ENCODE data around the gene G6PC3. TPM values are rescaled to one million over a fixed set of nuclear protein-coding genes. Genes with fewer than 3 reads are reported as not detected.
A peak's percentile ranks its signal among the peaks of the same experiment; 100 is the strongest.

Gene G6PC3
- total and polyA plus RNA-seq, 4 donors, result 22.7 to 40.0 (median 31.4) TPM

GRCh38 chr17:44076716-44077594 lies 6.4 kb downstream of the G6PC3 start:
- ATAC-seq (ENCODE audit: low FRiP score) (no peak), DNase-seq (no peak)
- no peaks in the 10 kb centered on the region for H3K4me1 ChIP-seq (ENCODE audit: control insufficient read depth in 1 of 2, insufficient read depth in 2 of 2, low read length in 2 of 2)
- no peak overlapping the region for H3K4me3 ChIP-seq (ENCODE audit: low read length in 2 of 2)
- WGBS, 2 donors, result 51 to 54% methylated on average over 6 of the region's 6 CpGs
- intact Hi-C loops (cut with DNase I), result no loop called here
- H3K27ac ChIP-seq (ENCODE audit: low read depth in 1 of 2, low read length in 2 of 2), result no peak overlapping the region
- H3K27me3 ChIP-seq (ENCODE audit: control insufficient read depth in 1 of 2, insufficient read depth in 2 of 2, low read length in 1 of 2), result no peaks in the 10 kb centered on the region
- no peaks in the 10 kb centered on the region for H3K9me3 ChIP-seq (ENCODE audit: control insufficient read depth, low read length)
- peaks cover 0 to 8% of the 10 kb centered on the region in 2 donors for H3K36me3 ChIP-seq (ENCODE audit: control insufficient read depth in 1 of 2, insufficient read depth in 2 of 2, low read length in 1 of 2)

- no peaks in the 10 kb centered on the region for H3K27me3 ChIP-seq (ENCODE audit: control insufficient read depth in 1 of 2, insufficient read depth in 2 of 2, low read length in 1 of 2)
- ATAC-seq (ENCODE audit: low FRiP score), result no peak
- H3K9me3 ChIP-seq (ENCODE audit: control insufficient read depth, low read length), result no peaks in the 10 kb centered on the region
- intact Hi-C loops (cut with DNase I), result no loop called here
- peak in 1 of 2 donors; percentile 52 for DNase-seq
- no peak overlapping the region for H3K4me3 ChIP-seq (ENCODE audit: low read length in 2 of 2)
- no peak overlapping the region for H3K27ac ChIP-seq (ENCODE audit: low read depth in 1 of 2, low read length in 2 of 2)
- 56 to 69% methylated on average over 4 of the region's 4 CpGs for WGBS, 2 donors
- H3K36me3 ChIP-seq (ENCODE audit: control insufficient read depth in 1 of 2, insufficient read depth in 2 of 2, low read length in 1 of 2), result peaks cover 0 to 8% of the 10 kb centered on the region in 2 donors
- H3K4me1 ChIP-seq (ENCODE audit: control insufficient read depth in 1 of 2, insufficient read depth in 2 of 2, low read length in 2 of 2), result no peaks in the 10 kb centered on the region
These were observed 7.0 kb downstream of the G6PC3 start for GRCh38 chr17:44077595-44077909.

- Histone ChIP-seq H3K27ac (ENCODE audit: low read depth in 1 of 2, low read length in 2 of 2) (no peak overlapping the region), H3K4me3 (ENCODE audit: low read length in 2 of 2) (no peak overlapping the region), H3K9me3 (ENCODE audit: control insufficient read depth, low read length) (no peaks in the 10 kb centered on the region), H3K36me3 (ENCODE audit: control insufficient read depth in 1 of 2, insufficient read depth in 2 of 2, low read length in 1 of 2) (peaks cover 0 to 12% of the 10 kb centered on the region in 2 donors), H3K27me3 (ENCODE audit: control insufficient read depth in 1 of 2, insufficient read depth in 2 of 2, low read length in 1 of 2) (no peaks in the 10 kb centered on the region), H3K4me1 (ENCODE audit: control insufficient read depth in 1 of 2, insufficient read depth in 2 of 2, low read length in 2 of 2) (no peaks in the 10 kb centered on the region)
- WGBS, 2 donors, result 86 to 87% methylated on average over 19 of the region's 19 CpGs
- intact Hi-C loops (cut with DNase I), result no loop called here
- no peak for ATAC-seq (ENCODE audit: low FRiP score)
- DNase-seq, result peak in 1 of 2 donors; percentile 38
These were observed 7.9 kb downstream of the G6PC3 start for GRCh38 chr17:44078412-44078811.

- WGBS, 2 donors, result 81% methylated on average over 18 of the region's 18 CpGs
These were observed 9.6 kb downstream of the G6PC3 start for GRCh38 chr17:44079877-44080821.

GRCh38 chr17:44081681-44082080 lies 11.1 kb downstream of the G6PC3 start:
- ATAC-seq (ENCODE audit: low FRiP score) (no peak), DNase-seq (no peak)
- no peak overlapping the region for H3K4me3 ChIP-seq (ENCODE audit: low read length in 2 of 2)
- WGBS, 2 donors, result 89% methylated on average over 3 of the region's 3 CpGs
- no peaks in the 10 kb centered on the region for H3K27me3 ChIP-seq (ENCODE audit: control insufficient read depth in 1 of 2, insufficient read depth in 2 of 2, low read length in 1 of 2)
- intact Hi-C loops (cut with DNase I), result no loop called here
- H3K9me3 ChIP-seq (ENCODE audit: control insufficient read depth, low read length), result no peaks in the 10 kb centered on the region
- H3K4me1 ChIP-seq (ENCODE audit: control insufficient read depth in 1 of 2, insufficient read depth in 2 of 2, low read length in 2 of 2), result no peaks in the 10 kb centered on the region
- peaks cover 0 to 16% of the 10 kb centered on the region in 2 donors for H3K36me3 ChIP-seq (ENCODE audit: control insufficient read depth in 1 of 2, insufficient read depth in 2 of 2, low read length in 1 of 2)
- H3K27ac ChIP-seq (ENCODE audit: low read depth in 1 of 2, low read length in 2 of 2), result no peak overlapping the region

More at GRCh38 chr17:44079877-44080821, 9.6 kb downstream of the G6PC3 start:
- ATAC-seq (ENCODE audit: low FRiP score) (no peak), DNase-seq (peak in 1 of 2 donors; percentile 35)
- H3K4me1 ChIP-seq (ENCODE audit: control insufficient read depth in 1 of 2, insufficient read depth in 2 of 2, low read length in 2 of 2), result no peaks in the 10 kb centered on the region
- H3K36me3 ChIP-seq (ENCODE audit: control insufficient read depth in 1 of 2, insufficient read depth in 2 of 2, low read length in 1 of 2), result peaks cover 0 to 13% of the 10 kb centered on the region in 2 donors
- intact Hi-C loops (cut with DNase I), result no loop called here
- no peaks in the 10 kb centered on the region for H3K9me3 ChIP-seq (ENCODE audit: control insufficient read depth, low read length)
- no peak overlapping the region for H3K4me3 ChIP-seq (ENCODE audit: low read length in 2 of 2)
- no peak overlapping the region for H3K27ac ChIP-seq (ENCODE audit: low read depth in 1 of 2, low read length in 2 of 2)
- no peaks in the 10 kb centered on the region for H3K27me3 ChIP-seq (ENCODE audit: control insufficient read depth in 1 of 2, insufficient read depth in 2 of 2, low read length in 1 of 2)

GRCh38 chr17:44082256-44082927 lies 11.9 kb downstream of the G6PC3 start:
- H3K36me3 ChIP-seq (ENCODE audit: control insufficient read depth in 1 of 2, insufficient read depth in 2 of 2, low read length in 1 of 2), result peaks cover 0 to 18% of the 10 kb centered on the region in 2 donors
- intact Hi-C loops (cut with DNase I), result no loop called here

GRCh38 chr17:44083250-44083849 lies 12.8 kb downstream of the G6PC3 start:
- intact Hi-C loops (cut with DNase I), result no loop called here
- Histone ChIP-seq H3K4me3 (ENCODE audit: low read length in 2 of 2) (no peak overlapping the region), H3K36me3 (ENCODE audit: control insufficient read depth in 1 of 2, insufficient read depth in 2 of 2, low read length in 1 of 2) (peaks cover 0 to 16% of the 10 kb centered on the region in 2 donors), H3K9me3 (ENCODE audit: control insufficient read depth, low read length) (no peaks in the 10 kb centered on the region), H3K4me1 (ENCODE audit: control insufficient read depth in 1 of 2, insufficient read depth in 2 of 2, low read length in 2 of 2) (no peaks in the 10 kb centered on the region), H3K27me3 (ENCODE audit: control insufficient read depth in 1 of 2, insufficient read depth in 2 of 2, low read length in 1 of 2) (no peaks in the 10 kb centered on the region), H3K27ac (ENCODE audit: low read depth in 1 of 2, low read length in 2 of 2) (no peak overlapping the region)
- WGBS, 2 donors, result 80 to 81% methylated on average over 12 of the region's 12 CpGs
- DNase-seq (no peak), ATAC-seq (ENCODE audit: low FRiP score) (no peak)

More at GRCh38 chr17:44082256-44082927, 11.9 kb downstream of the G6PC3 start:
- H3K4me3 ChIP-seq (ENCODE audit: low read length in 2 of 2), result no peak overlapping the region
- ATAC-seq (ENCODE audit: low FRiP score), result no peak
- H3K9me3 ChIP-seq (ENCODE audit: control insufficient read depth, low read length), result no peaks in the 10 kb centered on the region
- peak in 1 of 2 donors; percentile 26 for DNase-seq
- H3K27ac ChIP-seq (ENCODE audit: low read depth in 1 of 2, low read length in 2 of 2), result no peak overlapping the region
- H3K4me1 ChIP-seq (ENCODE audit: control insufficient read depth in 1 of 2, insufficient read depth in 2 of 2, low read length in 2 of 2), result no peaks in the 10 kb centered on the region
- no peaks in the 10 kb centered on the region for H3K27me3 ChIP-seq (ENCODE audit: control insufficient read depth in 1 of 2, insufficient read depth in 2 of 2, low read length in 1 of 2)
- WGBS, 2 donors, result 73 to 75% methylated on average over 21 of the region's 21 CpGs

GRCh38 chr17:44084131-44084538 lies 13.6 kb downstream of the G6PC3 start:
- Histone ChIP-seq H3K27ac (ENCODE audit: low read depth in 1 of 2, low read length in 2 of 2) (no peak overlapping the region), H3K9me3 (ENCODE audit: control insufficient read depth, low read length) (no peaks in the 10 kb centered on the region), H3K4me3 (ENCODE audit: low read length in 2 of 2) (no peak overlapping the region), H3K36me3 (ENCODE audit: control insufficient read depth in 1 of 2, insufficient read depth in 2 of 2, low read length in 1 of 2) (peaks cover 0 to 15% of the 10 kb centered on the region in 2 donors), H3K4me1 (ENCODE audit: control insufficient read depth in 1 of 2, insufficient read depth in 2 of 2, low read length in 2 of 2) (no peaks in the 10 kb centered on the region), H3K27me3 (ENCODE audit: control insufficient read depth in 1 of 2, insufficient read depth in 2 of 2, low read length in 1 of 2) (no peaks in the 10 kb centered on the region)
- no peak for DNase-seq
- 53 to 60% methylated on average over 10 of the region's 10 CpGs for WGBS, 2 donors
- peak; percentile 6 for ATAC-seq (ENCODE audit: low FRiP score)
- intact Hi-C loops (cut with DNase I), result no loop called here

All from aorta (tissue), 5 donors.